RPMI7951 (cell line): Measurements from ENCODE around the gene B3GNT7. TPM values are rescaled to one million over a fixed set of nuclear protein-coding genes. Genes with fewer than 3 reads are reported as not detected.

Experiments
- DNase-seq: peaks from one replicate; pipeline ENCODE4 v3.0.0-alpha.2; 2012; ENCODE audit warnings: low read depth
- total RNA-seq: library from RNA; depleted of rRNA; stranded (reverse); fragments of >200 nt; shearing (Covaris generic); gene quantifications from 2 replicates; pipeline ENCODE4 v1.2.3, GENCODE V29; 2014

The B3GNT7 gene
- total RNA-seq, 1 experiment from 2014 or later: 0.60 TPM

DNA sequence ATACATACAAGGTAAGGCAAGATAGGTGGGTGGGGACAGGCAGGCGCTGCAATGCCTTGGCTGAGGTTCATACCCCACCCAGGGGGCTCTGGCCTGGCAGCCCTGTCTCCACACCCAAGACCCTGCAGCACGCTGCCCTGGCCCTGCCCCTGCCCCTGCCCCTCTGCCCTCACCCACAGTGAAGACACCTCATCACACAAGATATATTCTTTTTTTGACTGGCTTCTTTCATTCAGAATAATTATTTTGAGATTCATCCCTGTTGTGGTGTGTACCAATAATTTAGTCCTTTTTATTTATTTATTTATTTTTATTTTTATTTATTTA lies 11.4 kb upstream of the B3GNT7 start:
- DNase-seq: no peak

DNA sequence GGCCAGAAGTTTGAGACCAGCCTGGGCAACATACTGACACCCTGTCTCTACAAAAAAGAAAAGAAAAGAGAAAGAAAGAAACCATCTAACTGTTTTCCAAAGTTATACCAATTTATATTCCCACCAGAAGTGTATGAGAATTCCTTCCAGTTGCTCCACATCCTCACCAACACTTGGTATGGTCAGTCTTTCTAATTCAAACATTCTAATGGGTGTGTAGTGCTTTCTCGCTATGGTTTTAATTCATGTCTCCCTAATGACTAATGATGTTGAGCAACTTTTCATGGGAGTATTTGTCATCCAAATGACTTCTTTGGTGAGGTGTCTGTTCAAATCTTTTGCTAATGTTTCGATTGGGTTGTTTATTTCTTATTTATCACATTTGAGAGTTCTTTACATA lies 10.5 kb upstream of the B3GNT7 start:
- peak; percentile 40 for DNase-seq

DNA sequence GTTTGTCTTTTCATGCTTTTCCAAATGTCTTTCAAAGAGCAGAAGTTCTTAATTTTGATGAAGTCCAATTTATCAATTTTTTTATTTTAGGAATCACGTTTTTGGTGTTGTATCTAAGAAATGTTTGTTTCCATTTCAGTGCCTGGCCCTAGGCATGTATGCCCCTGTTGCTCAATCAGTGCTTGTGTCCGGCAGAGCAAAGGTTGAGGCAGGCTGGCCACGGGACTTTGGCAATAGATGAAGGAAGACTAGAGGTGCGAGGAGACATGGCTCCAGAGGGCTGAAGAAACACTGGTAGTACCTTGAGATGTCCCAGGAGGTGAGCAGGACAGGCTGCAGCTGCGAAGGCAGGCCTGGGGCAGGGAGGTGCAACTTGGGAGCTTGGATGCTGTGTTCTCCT lies 10.1 kb upstream of the B3GNT7 start:
- no peak for DNase-seq

DNA sequence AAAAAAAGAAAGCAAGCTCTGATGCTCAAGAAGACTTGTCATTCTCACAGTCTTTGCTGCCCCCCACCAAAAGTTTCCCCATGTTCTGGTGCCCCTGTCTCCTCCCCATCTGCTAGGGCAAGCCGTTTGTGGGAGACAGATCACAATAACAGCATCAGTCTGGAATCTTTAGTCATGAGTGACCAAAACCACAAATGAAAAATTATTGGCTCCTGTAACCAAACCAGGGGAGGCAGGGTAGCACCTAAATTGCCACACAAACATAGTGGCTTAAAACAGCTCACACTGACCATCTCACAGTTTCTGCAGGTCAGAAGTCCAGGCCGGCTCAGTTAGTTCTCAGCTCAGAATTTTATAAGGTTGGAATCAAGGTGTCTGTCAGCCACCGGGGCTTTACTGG lies 9.1 kb upstream of the B3GNT7 start:
- peak; percentile 91 for DNase-seq

DNA sequence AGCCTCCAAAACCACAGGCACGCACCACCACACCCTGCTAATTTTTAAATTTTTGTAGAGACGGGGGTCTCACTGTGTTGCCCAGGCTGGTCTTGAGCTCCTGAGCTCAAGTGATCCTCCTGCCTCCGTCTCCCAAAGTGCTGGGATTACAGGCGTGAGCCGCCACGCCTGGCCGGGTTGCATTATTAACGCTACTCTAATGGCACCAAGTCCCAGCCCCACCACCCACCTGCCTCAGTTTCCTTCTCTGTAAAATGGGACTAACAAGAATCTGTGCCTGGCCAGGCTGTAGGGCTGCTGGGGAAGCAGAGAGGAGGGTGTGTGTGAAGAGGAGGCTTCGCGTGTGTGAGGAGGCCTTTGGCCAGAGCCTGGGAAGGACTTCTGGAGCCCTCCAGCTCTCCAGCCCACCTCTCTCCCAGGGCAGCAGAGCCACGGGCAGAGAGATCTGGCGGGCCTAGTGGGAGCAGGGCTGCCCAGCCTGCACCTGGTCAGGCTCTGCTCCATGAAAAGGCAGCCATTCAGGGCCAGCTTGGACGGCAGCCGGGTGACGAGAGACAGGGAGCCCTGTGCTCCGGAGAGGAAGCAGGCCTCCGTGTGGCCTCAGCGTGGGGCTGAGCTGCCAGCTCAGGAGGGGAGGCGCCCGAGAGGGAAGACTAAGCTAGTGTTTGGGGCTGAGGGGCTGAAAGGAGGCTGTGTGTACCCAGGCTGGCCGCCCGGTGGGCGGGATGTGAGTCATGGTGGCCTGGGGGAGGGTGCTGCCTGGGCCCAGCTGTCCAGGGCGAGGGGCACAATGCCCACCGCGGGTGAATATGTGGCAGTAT lies 7.4 kb upstream of the B3GNT7 start:
- peak; percentile 91 for DNase-seq

DNA sequence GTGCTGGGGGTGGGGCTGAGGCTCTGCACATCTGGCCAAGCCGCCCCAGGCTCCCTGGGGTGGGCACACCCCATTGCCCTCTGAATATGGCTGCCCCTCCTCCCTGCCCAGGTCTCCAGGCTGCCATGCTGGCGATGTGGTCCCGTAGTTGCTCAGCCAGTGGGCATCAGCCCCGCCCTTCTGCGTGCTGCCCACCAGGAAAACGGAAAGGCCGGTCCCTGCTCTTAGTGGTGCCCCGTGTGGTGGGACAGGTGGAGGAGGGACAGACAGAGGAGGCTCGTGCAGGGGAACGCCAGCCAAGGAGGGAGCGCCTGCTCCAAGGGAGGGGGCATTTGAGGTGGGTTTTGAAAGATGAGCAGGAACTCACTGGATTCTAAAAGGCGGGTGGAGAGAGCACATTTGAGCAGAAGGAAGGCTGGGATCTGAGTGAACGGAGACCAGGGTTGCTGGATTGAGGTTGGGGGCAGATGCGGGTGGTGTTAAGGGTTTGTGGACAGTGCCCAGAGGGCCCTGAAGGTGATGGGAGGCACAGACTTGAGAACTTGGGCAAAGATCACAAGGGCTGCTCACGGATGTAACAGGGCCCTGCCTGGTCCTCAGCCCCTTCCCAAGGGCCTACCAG lies 6.7 kb upstream of the B3GNT7 start:
- no peak for DNase-seq

DNA sequence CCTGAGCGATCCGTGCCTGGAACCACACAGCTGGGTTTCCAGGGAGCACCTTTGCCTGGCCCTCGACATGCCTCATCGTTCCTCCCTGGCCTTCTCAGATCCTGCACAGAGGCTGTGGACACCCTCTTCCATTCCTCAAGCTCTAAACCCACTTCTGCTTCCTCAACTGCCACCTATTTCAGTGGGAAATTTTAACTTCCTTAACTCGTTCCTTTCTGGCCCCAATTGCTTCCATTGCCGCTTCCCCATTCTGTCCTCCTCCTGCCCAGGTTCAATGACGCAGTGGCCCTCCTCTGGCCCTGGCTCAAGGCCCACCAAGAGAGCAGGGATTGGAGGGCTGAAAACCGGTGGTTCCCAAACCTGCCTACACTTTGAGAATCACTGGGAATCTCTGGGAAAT lies 4.8 kb upstream of the B3GNT7 start:
- DNase-seq: no peak

DNA sequence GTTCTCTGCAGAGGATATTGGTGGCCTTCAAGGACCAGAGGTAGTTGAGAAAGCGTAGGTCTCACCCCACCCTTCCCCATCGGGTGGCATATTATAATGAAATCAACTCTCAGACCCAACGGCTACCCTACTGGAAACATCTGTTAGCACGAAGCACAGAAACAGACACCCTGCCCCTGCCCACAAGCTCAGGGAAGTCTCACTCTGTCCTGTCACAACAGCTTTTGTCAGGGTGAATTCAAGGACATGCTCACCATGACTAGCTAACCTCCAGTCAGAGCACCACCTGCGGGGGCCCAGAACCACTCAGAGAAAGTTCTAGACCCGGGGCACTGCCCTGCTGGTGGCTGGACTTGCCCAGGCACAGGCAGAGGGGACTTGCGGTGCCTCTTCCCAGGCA lies 3.5 kb upstream of the B3GNT7 start:
- no peak for DNase-seq

DNA sequence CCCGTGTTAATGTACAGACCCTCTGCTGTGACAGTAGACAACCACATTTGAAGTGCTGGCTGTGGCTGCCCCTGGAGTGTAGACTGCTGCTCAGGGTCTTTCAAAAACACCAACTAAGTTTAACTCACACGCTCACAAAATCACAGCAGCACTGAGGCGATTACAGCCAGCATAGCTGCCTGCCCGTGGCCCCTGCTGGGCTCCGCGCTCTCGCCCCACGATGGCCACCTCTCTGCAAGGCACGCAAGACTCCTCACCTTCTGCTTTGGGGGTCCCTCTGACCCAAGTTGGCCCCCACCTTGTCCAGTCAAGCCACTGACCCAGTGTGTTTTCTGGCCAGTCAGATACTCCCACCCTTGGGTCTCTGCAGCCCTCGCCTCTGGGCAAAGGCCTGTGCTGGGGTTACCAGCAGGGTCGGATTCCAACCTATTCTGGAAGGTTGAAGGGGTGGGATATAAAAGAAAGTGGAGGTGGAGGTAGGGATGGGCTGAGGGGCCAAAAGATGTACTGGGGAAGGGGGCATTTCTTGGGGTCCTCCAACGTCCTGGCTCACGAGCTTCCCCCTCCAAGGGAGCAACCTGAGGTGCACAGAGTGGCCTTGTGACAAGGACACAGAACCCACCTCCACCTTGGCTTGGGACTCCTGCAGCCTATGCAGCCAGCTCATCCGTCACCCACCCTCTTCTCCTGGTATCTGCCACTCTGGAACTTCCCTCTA lies 2.9 kb upstream of the B3GNT7 start:
- no peak for DNase-seq

DNA sequence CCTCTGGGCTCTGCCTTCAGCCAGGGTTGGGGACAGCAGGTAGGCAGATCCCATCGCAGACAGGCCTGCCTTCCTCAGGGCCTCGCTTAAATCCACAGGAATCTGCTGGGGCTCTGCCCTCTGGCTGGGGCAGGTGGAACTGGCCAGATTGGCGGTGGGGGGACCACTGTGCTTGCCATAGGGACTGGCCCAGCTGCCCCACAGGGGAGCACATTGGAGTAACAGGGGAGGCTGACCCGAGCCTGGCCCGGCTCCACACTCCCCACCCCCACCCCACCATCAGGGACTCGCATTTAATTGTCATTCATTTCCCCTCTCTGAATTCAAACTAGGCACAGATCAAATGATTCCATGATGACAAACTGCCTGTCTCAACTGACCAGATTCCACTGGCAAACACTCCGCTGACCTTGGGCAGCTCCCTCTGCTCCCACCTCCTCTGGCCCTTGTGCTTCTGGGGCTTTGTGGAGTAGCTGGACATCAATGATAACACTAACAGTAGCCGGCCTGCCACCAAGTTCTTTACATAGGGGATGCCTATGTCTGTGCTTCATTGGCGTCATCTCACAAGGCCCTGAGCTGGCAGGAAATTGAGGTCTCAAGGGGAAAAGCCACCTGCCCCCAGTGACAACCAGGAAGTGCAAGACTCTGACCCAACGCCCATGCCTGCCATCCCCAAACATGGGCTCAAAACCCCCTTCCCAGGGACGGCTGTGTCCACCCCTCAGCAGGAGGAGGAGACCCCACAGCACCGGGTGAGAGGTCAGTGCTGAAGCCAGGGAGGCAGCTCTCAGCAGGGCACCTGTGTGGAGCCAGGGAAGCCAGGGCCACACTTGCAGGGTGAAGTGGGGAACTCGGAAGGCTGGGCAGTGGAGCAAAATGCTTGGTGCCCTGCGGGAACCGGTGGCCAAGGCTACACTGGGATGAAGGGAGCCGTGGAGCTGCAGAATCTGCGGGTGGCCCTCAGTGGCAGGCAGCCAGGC lies 2.1 kb upstream of the B3GNT7 start:
- no peak for DNase-seq

DNA sequence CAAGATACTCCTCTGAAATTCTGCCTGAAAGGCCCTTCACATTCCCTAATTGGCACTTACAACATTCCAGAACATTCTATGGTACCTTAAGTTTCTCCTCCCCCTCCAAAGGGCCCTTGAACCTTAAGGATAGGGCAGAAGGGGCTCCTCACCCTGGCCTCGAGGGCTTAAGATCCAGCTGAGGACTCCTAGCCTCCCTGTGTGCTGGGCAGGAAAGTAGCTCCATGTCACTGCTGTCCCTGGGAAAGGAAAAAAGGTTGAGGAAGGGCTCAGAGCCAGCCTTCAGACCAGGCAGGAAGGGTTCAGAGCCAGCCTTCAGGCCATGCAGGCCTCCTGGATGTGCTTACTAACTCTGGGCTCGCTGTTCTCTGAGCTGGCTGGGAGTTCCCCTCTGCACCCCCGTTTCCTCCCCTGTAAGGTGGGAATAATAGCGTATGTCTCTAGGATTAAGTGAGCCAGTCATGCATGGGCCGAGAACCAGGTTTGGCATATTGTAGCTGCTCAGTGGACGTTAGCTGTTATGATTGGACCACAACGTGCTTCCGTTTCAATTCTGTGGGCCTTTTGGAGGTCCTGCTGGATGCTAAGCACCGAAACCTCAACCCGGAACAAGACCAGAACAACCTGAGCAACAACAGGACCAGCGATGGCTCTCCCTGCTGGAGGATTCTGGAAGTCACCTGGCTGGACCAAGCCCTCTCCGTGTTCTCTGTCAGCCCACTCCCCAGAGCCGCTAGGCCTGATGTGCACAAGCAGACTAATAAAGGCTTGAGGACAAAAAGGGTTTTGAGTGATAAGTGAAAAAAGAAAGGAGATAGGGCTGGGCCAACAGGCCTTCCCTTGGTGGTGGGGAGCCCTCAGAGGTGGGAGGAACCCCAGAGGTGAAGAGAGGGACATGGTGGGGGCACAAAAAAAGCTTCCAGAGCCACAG lies 1.0 kb upstream of the B3GNT7 start:
- DNase-seq: no peak

DNA sequence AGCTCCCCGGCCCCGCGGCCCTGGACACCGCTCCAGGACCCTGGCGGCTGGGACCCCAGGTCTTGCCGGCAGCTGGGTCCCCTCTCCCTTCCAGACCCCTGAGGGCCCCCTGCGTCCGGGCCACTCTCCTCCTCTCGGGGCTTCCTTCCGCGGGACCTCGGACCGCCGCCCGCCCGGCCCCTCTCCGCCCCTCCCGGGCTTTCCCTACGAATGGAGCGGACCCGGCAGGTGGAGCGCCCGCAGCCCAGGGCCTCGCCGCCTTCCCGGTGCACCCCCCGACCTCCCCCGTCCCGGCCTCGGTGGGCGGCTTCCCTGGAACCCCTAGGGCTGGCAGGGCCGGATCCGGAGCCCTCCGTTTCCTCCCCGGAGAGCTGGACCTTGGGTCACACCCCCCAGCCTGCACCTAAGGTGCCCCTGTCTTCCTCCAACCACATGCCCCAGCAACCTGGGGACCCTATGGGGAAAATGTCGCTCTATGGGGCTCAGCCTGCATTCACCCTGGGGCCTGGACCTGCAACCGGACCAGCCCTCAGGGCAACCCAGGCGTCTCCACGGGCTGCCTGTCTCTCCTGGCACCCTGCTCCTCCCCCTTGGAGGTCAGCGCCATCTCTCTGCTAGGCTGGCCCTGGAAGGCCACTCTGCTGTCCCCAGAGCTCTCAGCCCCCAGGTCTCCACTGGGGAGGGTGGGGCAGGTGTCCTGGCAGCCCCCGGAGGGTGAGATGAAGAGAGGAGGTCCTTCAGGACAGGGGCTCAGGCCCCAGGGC lies 730 bp downstream of the B3GNT7 start:
- DNase-seq: no peak

DNA sequence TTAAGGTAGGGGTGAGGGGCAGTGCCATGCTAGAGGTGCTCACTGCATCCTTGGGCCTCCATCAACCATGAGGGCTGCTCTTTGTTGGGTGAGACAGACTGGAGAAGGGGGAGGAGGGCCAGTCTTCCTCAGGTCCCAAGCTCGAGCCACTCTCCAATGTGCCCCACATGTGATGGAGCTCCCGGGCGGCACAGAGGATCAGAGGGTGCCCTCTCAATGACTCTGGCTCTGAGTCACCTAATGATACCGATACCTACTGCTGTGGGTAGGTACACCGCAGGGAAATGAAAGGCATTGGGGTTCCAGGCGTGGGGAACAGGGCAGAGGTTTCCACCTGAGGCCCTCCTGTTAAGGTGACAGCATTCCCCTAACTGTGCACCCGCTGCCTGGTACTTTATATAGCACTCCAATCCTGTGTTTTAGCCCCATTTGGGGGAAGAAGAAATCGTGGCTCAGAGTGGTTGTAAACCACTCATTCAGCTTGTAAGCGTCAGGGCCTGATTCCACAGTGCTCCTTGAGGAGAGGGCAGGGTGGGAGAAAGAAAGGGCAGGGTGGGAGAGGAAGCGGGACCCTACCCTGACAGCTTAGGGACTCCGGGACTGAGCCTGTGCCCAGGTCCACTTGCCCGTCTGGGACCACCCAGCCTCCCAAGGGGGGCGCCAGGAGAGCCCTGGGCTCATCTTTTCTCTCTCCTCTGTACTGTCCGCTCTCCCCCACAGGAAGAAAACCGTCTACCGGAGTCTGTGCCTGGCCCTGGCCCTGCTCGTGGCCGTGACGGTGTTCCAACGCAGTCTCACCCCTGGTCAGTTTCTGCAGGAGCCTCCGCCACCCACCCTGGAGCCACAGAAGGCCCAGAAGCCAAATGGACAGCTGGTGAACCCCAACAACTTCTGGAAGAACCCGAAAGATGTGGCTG lies 1.8 kb downstream of the B3GNT7 start:
- no peak for DNase-seq

DNA sequence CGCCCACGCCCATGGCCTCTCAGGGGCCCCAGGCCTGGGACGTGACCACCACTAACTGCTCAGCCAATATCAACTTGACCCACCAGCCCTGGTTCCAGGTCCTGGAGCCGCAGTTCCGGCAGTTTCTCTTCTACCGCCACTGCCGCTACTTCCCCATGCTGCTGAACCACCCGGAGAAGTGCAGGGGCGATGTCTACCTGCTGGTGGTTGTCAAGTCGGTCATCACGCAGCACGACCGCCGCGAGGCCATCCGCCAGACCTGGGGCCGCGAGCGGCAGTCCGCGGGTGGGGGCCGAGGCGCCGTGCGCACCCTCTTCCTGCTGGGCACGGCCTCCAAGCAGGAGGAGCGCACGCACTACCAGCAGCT lies 2.4 kb downstream of the B3GNT7 start:
- no peak for DNase-seq

DNA sequence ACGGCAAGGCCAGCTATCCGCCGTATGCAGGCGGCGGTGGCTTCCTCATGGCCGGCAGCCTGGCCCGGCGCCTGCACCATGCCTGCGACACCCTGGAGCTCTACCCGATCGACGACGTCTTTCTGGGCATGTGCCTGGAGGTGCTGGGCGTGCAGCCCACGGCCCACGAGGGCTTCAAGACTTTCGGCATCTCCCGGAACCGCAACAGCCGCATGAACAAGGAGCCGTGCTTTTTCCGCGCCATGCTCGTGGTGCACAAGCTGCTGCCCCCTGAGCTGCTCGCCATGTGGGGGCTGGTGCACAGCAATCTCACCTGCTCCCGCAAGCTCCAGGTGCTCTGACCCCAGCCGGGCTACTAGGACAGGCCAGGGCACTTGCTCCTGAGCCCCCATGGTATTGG lies 3.1 kb downstream of the B3GNT7 start:
- DNase-seq: no peak

DNA sequence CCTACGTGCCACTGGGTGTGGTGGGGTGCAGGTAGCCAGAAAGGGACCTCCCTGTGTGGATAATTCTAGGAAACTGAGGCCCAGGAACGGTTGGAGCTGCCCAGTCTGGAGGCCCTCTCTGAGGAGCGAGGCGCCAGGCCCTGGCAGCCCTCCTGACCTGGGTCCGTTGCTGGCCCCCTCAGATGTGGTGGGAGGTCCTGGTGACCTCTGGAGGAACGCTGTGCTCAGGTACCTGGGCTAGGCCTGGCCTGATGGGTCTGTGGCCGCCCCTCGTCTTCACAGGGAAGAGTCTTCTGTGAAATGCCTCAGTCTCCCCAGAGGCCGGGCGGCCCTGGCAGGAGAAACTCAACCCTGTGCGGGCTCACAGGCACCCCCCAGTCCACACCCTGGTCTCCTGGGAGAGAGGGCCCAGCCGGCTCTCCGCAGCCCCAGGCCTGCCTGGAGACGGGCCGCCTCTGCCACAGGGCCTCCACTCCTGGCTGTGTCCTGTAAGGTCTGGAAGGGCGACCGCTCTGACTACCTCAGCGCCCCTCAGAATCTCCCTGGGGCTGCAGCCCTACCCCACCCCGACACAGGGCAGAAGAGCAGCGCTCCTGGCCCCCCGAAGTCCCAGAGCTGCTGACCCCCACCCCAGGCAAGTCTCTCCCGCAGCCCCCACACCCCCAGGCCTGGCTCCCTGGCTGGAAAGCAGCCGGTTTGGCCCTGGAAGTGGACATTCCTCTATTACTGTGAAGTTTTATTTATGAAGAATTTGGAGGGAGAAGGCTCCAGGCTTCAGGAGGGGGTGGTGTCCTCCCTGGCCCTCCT lies 3.7 kb downstream of the B3GNT7 start:
- DNase-seq: no peak

DNA sequence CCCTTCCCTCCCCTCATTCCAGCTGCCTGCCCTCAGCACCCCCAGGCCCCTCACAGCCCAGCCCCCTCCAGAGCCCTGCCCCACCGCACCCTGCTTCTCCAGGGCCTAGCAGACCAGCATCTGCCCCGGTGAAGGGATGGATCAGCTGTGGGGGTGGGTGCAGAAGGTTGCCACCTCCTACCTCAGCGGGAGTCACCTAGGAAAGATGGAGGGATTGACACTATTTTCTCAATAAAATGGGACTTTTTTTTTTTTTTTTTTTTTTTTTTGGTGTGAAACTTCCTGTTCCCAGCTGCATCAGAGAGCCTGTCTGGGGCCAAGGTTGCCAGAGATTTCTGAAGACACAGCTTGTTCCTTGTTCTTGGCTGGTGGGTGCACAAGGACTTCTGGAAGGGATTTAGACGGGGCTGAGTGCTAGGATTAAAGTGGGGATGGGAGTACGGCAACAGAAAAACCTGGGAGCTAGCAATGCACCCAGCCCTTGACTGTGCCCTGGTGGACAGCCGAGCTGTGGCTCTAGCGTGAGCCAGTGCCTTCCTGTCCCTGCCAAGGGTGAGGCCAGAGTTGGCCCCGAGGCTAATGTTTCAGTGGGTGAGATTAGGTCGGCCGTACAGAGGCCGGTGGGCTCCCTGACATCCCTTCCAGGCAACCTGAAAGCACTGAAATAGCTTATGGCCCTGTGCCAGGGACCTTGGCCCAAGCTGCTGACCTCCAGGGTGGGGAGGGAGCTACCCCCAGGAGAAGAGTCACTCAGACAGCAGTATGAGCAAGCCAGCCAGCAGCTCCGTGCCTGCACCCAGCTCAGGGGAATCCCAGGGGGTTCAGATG lies 4.6 kb downstream of the B3GNT7 start:
- DNase-seq: peak; percentile 86
